Naive thymus-derived CD4-positive, alpha-beta T cell (primary cell): ENCODE results near the gene MICAL3. TPM values are rescaled to one million over a fixed set of nuclear protein-coding genes. Genes with fewer than 3 reads are reported as not detected.

Experiments used
- ATAC-seq: fragments of 150-1000 bp; cut with Tn5 transposase; 2 replicates; pipeline ENCODE4 v1.10.0; 2021; ENCODE audit warnings: mild to moderate bottlenecking, moderate library complexity
- CTCF ChIA-PET: fragments of 350-600 bp; sonication (Branson Sonifier 250); formaldehyde crosslinking; loops from one replicate; lab custom pipeline; 2021; ENCODE audit warnings: antibody characterized with exemption; lab: Charles Lee
- POLR2A ChIA-PET: fragments of 350-600 bp; sonication (Branson Sonifier 250); formaldehyde crosslinking; loops from one replicate; lab custom pipeline; 2021; ENCODE audit warnings: antibody characterized with exemption, inconsistent platforms; lab: Charles Lee
- DNase-seq, 9 donors: peaks; one replicate each; pipeline versions ENCODE4 v3.0.0 to v3.0.0-alpha.2; 2020 to 2022; ENCODE audit warnings: mixed read lengths in 1 of 9
- H3K27ac ChIP-seq: one replicate; pipeline ENCODE4 v1.7.0; 2013; ENCODE audit warnings: mild to moderate bottlenecking, low read depth, low read length, moderate library complexity
- H3K27me3 ChIP-seq, 2 donors: one replicate each; pipeline ENCODE4 v1.7.0; 2013; ENCODE audit warnings: low read length in 2 of 2, mild to moderate bottlenecking in 2 of 2, moderate library complexity in 2 of 2; ENCODE audit not compliant: control insufficient read depth in 2 of 2, insufficient read depth in 2 of 2
- H3K36me3 ChIP-seq, 3 experiments: 1 replicate in 2 of 3; 2 replicates in 1 of 3; pipeline ENCODE4 v1.7.0; 2013; ENCODE audit warnings: low read length in 3 of 3, mild to moderate bottlenecking in 3 of 3, moderate library complexity in 1 of 3; ENCODE audit not compliant: insufficient read depth in 3 of 3, control insufficient read depth in 2 of 3
- H3K4me1 ChIP-seq, 2 donors: one replicate each; pipeline ENCODE4 v1.7.0; 2013; ENCODE audit warnings: low read length in 2 of 2, mild to moderate bottlenecking in 2 of 2, moderate library complexity in 1 of 2; ENCODE audit not compliant: control insufficient read depth in 2 of 2, insufficient read depth in 2 of 2
- H3K4me3 ChIP-seq: 2 replicates; pipeline ENCODE4 v1.7.0; 2013; ENCODE audit warnings: mild to moderate bottlenecking, low read length
- H3K9me3 ChIP-seq, 3 experiments: 1 replicate in 2 of 3; 2 replicates in 1 of 3; pipeline ENCODE4 v1.7.0; 2013; ENCODE audit warnings: low read length in 3 of 3; ENCODE audit not compliant: control insufficient read depth in 2 of 3
- H3K27ac Mint-ChIP-seq, 9 donors: one replicate each; pipeline ENCODE4 v1.8.0; 2020 to 2022; ENCODE audit warnings: mixed read lengths in 9 of 9, mild to moderate bottlenecking in 8 of 9, moderate library complexity in 5 of 9, inconsistent platforms in 2 of 9
- H3K27me3 Mint-ChIP-seq, 5 donors: one replicate each; pipeline ENCODE4 v1.8.0; 2021 to 2022; ENCODE audit warnings: mixed read lengths in 5 of 5, mild to moderate bottlenecking in 1 of 5
- H3K36me3 Mint-ChIP-seq, 5 donors: one replicate each; pipeline ENCODE4 v1.8.0; 2020 to 2022; ENCODE audit warnings: mixed read lengths in 5 of 5, mild to moderate bottlenecking in 3 of 5, inconsistent platforms in 1 of 5
- H3K4me1 Mint-ChIP-seq, 7 donors: one replicate each; pipeline ENCODE4 v1.8.0; 2020 to 2022; ENCODE audit warnings: mixed read lengths in 7 of 7, mild to moderate bottlenecking in 3 of 7, inconsistent platforms in 1 of 7
- H3K4me3 Mint-ChIP-seq, 10 donors: one replicate each; pipeline ENCODE4 v1.8.0; 2020 to 2022; ENCODE audit warnings: mild to moderate bottlenecking in 10 of 10, mixed read lengths in 10 of 10, moderate library complexity in 6 of 10, inconsistent platforms in 2 of 10
- H3K9me3 Mint-ChIP-seq, 11 donors: one replicate each; pipeline ENCODE4 v1.8.0; 2020 to 2022; ENCODE audit warnings: mixed read lengths in 11 of 11, mild to moderate bottlenecking in 4 of 11, inconsistent platforms in 1 of 11, moderate library complexity in 1 of 11
- intact Hi-C, 2 donors: fragments of 100-400 bp; cut with micrococcal nuclease; formaldehyde crosslinking; loops; one replicate each; pipeline ENCODE4 v1.15.1; 2023
- polyA plus RNA-seq, 2 donors: library from polyadenylated mRNA; unstranded; fragments of 300-500 nt; fragmentation: Illumina TruSeq; gene quantifications; one replicate each; pipeline ENCODE4 v1.2.3, GENCODE V29; 2021
- total RNA-seq, 6 experiments: library from RNA in 5 of 6; stranded (reverse) in 5 of 6; gene quantifications; 1 replicate in 5 of 6; 2 replicates in 1 of 6; pipeline ENCODE4 v1.2.3 and lab custom pipeline; 2021 to 2026

The MICAL3 gene
- total and polyA plus RNA-seq, 7 experiments from 2014 or later = 0.28 to 43.9 (median 11.4) TPM

DNA sequence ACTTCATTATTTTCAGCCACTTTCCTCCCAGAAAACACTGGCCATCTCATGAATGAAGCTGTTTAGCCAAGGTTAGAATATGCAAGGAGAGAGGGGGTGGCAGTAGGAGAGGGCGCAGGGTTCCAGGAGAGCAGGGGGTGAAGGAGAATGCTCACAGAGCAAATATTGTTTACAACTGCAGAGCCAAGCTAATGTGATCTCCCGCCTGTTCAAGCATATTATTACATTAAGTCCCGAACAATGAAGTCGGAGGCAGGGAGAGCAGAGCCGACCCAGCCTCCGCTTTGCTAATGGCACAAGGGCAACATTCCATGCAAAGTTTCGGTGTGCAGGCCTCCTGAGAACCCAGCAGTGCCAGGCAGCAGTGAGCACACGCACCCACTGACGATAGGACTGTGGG lies 80.1 kb downstream of the MICAL3 start:
- Histone ChIP-seq H3K4me3 (no peak overlapping the region), H3K27me3 (no peaks in the 10 kb centered on the region), H3K36me3 (no peaks in the 10 kb centered on the region), H3K9me3 (no peaks in the 10 kb centered on the region), H3K4me1 (no peaks in the 10 kb centered on the region), H3K27ac (no peak overlapping the region)
- Mint-ChIP-seq H3K36me3 (peaks cover 0 to 4% (median 0%) of the 10 kb centered on the region in 5 donors), H3K27ac (peak overlapping the region in 1 of 9 donors; percentile 28), H3K4me3 (no peak overlapping the region), H3K27me3 (no peaks in the 10 kb centered on the region), H3K9me3 (no peaks in the 10 kb centered on the region), H3K4me1 (peaks cover 0 to 14% (median 5%) of the 10 kb centered on the region in 7 donors)
- no peak for ATAC-seq
- POLR2A ChIA-PET = no interaction called here
- CTCF ChIA-PET = no interaction called here
- no peak for DNase-seq
- intact Hi-C loops = no loop called here

DNA sequence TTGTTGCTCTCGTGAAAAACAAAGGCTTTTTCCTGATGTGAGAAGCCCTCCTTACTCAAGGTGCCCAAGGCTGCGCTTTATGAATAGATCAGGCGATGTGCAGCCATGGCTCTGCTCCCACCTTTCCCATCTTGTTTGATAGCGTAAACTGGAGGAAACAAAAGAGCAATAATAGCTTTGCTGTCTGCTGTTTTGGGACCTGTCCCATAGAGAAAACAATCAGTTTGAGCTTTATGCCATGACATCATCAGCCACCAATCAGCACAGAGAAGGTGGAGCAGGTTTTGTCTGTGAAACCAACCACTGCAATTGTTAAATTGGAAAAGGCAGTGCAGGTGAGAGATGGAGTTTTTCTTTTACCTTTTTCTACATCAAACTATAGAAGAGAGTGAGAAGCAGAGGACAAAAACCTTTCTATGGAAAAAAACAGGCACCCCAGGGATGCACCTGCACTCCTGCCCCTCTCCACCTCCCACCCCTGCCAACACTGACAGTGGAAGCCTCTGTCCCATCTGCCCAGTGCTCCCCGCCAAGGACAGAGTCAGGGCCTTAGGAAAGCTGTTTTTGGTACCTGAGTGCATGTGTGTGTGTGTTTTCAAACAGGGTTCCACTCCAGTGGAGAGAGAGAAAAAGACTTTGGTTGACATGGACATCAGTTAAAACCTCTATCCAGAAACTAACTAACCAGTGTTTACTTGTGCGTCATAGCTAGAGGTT lies 80.7 kb downstream of the MICAL3 start:
- Mint-ChIP-seq H3K4me1 (peaks cover 0 to 14% (median 5%) of the 10 kb centered on the region in 7 donors), H3K4me3 (no peak overlapping the region), H3K36me3 (peaks cover 0 to 4% (median 0%) of the 10 kb centered on the region in 5 donors), H3K27ac (no peak overlapping the region), H3K27me3 (no peaks in the 10 kb centered on the region), H3K9me3 (no peaks in the 10 kb centered on the region)
- POLR2A ChIA-PET = no interaction called here
- intact Hi-C loops = no loop called here
- DNase-seq = no peak
- Histone ChIP-seq H3K27ac (no peak overlapping the region), H3K4me3 (no peak overlapping the region), H3K4me1 (no peaks in the 10 kb centered on the region), H3K27me3 (no peaks in the 10 kb centered on the region), H3K9me3 (no peaks in the 10 kb centered on the region), H3K36me3 (no peaks in the 10 kb centered on the region)
- no peak for ATAC-seq
- CTCF ChIA-PET = interaction anchor here (0.7 kb wide), 1 partner anchor 31 kb away, joined by 5 read pairs; no protein-coding TSS in a partner anchor

DNA sequence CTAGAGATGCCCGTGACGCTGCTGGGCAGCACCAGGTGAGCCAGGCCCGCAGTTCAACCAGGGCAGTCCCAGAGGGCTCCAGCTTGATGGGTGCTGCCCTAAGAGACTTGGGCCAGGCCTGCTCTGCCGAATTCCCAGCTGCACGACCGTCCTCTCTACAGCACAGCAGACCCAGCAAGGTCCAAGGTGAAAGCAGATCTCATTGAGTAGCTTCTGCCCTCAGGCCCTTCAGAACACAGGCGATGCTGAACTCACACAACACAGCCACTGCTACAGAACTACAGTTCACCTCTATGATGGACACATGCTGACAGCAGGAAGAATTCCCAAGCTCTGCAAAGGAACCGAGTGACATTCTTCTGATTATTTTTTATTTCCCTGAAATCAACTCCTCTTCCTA lies 81.6 kb downstream of the MICAL3 start:
- CTCF ChIA-PET = interaction anchor here (0.7 kb wide), 1 partner anchor 32 kb away, joined by 5 read pairs; no protein-coding TSS in a partner anchor
- Mint-ChIP-seq H3K27ac (no peak overlapping the region), H3K4me1 (peaks cover 0 to 14% (median 5%) of the 10 kb centered on the region in 7 donors), H3K36me3 (peaks cover 0 to 4% (median 0%) of the 10 kb centered on the region in 5 donors), H3K9me3 (no peaks in the 10 kb centered on the region), H3K4me3 (no peak overlapping the region), H3K27me3 (no peaks in the 10 kb centered on the region)
- intact Hi-C loops = no loop called here
- POLR2A ChIA-PET = no interaction called here
- H3K36me3 ChIP-seq = no peaks in the 10 kb centered on the region
- no peaks in the 10 kb centered on the region for H3K9me3 ChIP-seq
- DNase-seq = no peak
- no peaks in the 10 kb centered on the region for H3K27me3 ChIP-seq
- H3K27ac ChIP-seq = no peak overlapping the region
- no peak overlapping the region for H3K4me3 ChIP-seq
- no peak for ATAC-seq
- H3K4me1 ChIP-seq = no peaks in the 10 kb centered on the region

DNA sequence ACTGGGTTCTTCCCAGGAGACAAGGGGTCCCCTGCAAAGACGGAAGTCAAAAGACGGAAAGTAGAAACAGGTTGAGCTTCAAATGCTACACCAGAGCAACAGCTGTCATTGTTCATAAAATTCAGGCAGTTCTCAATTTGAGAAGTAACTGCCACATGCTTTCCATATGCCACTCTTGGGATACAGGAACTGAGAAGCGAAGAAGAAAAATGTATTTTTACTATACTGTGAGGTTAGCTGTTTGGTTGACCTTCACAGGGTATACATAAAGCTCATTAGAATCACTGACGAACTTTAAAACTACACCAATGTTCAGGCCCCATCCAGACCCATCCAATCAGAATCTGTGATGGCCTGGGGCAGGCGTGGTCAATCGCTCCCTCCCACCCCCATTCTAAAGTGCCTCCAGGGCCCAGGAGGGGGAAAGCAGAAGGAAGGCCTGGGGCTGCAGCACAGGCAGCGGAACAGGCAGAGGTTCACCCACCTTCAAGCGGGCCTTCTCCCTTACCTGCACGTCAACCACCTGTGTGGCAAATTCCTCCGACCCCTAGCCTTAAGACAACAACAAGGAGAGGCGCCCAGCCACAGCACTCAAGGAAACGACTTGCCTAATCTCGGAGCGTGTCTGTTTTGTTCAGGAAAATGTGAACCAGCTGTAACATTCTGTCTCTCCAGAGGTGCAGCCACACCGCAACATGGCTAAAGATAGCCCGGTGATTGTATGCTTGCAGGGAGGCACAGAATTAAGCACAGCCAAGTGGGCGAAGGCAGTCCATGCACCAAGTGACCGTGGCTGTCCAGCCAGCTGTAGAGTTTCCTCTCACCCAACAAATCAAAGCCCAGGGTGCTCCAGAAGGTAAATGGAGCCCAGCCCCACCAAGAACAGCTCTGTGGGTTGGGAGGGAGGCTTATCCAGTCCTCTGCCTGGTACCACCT lies 82.6 kb downstream of the MICAL3 start:
- H3K9me3 Mint-ChIP-seq = no peaks in the 10 kb centered on the region
- no peaks in the 10 kb centered on the region for H3K36me3 ChIP-seq
- no peak overlapping the region for H3K27ac Mint-ChIP-seq
- no peak overlapping the region for H3K27ac ChIP-seq
- H3K4me3 ChIP-seq = no peak overlapping the region
- peaks cover 0 to 9% (median 3%) of the 10 kb centered on the region in 5 donors for H3K36me3 Mint-ChIP-seq
- H3K4me3 Mint-ChIP-seq = no peak overlapping the region
- no peak for ATAC-seq
- H3K27me3 Mint-ChIP-seq = no peaks in the 10 kb centered on the region
- DNase-seq = no peak
- no peaks in the 10 kb centered on the region for H3K9me3 ChIP-seq
- peaks cover 0 to 14% (median 2%) of the 10 kb centered on the region in 7 donors for H3K4me1 Mint-ChIP-seq
- no peaks in the 10 kb centered on the region for H3K4me1 ChIP-seq
- ChIA-PET CTCF (no interaction called here), POLR2A (no interaction called here)
- no peaks in the 10 kb centered on the region for H3K27me3 ChIP-seq
- intact Hi-C loops = no loop called here

DNA sequence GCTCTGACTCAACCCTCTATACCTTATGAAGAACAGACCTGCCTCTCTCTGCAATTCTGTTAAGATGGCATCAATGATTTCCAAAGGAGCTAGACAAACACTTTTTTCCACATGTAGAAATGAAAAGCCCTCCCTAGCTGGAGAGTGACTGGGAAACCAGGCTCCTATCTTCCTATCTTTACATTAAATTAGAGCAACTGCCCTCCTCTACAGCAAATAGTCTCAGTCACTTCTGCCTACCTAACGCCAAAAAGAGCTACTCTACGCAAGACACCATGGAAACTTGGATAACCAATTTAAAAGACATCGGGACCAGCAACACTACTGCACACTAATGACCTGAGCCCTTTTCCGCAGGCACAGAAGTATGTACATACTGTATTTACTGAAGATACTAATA lies 84.8 kb downstream of the MICAL3 start:
- Mint-ChIP-seq H3K4me1 (peaks cover 0 to 14% (median 3%) of the 10 kb centered on the region in 7 donors), H3K27me3 (no peaks in the 10 kb centered on the region), H3K4me3 (no peak overlapping the region), H3K9me3 (no peaks in the 10 kb centered on the region), H3K36me3 (peaks cover 0 to 10% (median 6%) of the 10 kb centered on the region in 5 donors), H3K27ac (no peak overlapping the region)
- Histone ChIP-seq H3K36me3 (no peaks in the 10 kb centered on the region), H3K4me1 (no peaks in the 10 kb centered on the region), H3K27ac (no peak overlapping the region), H3K9me3 (no peaks in the 10 kb centered on the region), H3K4me3 (no peak overlapping the region), H3K27me3 (no peaks in the 10 kb centered on the region)
- ATAC-seq (no peak), DNase-seq (no peak)
- ChIA-PET CTCF (no interaction called here), POLR2A (no interaction called here)
- intact Hi-C loops = no loop called here

DNA sequence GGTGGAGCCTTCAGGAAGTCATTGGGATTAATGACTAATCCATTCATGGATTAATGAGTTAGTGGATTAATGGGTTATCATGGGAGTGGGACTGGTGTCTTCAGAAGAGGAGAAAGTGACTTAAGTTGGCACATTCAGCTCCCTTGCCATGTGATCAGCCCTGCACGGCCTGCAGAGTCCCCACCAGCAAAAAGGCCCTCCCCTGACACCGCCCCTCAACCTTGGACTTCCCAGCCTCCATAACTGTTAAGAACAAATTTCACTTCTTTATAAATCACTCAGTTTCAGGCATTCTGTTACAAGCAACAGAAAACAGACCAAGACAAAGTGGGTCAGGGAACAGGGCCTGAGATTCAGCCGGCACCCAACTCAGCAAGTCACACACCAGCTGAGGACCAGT lies 85.3 kb downstream of the MICAL3 start:
- H3K27ac ChIP-seq = no peak overlapping the region
- H3K4me1 Mint-ChIP-seq = peaks cover 0 to 15% (median 5%) of the 10 kb centered on the region in 7 donors

More for the DNA sequence above, 85.3 kb downstream of the MICAL3 start:
- Mint-ChIP-seq H3K27ac (no peak overlapping the region), H3K9me3 (no peaks in the 10 kb centered on the region), H3K27me3 (peaks cover 0 to 1% (median 0%) of the 10 kb centered on the region in 5 donors), H3K4me3 (no peak overlapping the region), H3K36me3 (peaks cover 0 to 10% (median 6%) of the 10 kb centered on the region in 5 donors)
- ChIA-PET CTCF (no interaction called here), POLR2A (no interaction called here)
- no peaks in the 10 kb centered on the region for H3K27me3 ChIP-seq
- H3K4me1 ChIP-seq = no peaks in the 10 kb centered on the region
- H3K9me3 ChIP-seq = no peaks in the 10 kb centered on the region
- H3K36me3 ChIP-seq = no peaks in the 10 kb centered on the region
- DNase-seq (no peak), ATAC-seq (no peak)
- H3K4me3 ChIP-seq = no peak overlapping the region
- intact Hi-C loops = no loop called here
